ENCODE data around the gene DNAH8.

Gene DNAH8

DNA sequence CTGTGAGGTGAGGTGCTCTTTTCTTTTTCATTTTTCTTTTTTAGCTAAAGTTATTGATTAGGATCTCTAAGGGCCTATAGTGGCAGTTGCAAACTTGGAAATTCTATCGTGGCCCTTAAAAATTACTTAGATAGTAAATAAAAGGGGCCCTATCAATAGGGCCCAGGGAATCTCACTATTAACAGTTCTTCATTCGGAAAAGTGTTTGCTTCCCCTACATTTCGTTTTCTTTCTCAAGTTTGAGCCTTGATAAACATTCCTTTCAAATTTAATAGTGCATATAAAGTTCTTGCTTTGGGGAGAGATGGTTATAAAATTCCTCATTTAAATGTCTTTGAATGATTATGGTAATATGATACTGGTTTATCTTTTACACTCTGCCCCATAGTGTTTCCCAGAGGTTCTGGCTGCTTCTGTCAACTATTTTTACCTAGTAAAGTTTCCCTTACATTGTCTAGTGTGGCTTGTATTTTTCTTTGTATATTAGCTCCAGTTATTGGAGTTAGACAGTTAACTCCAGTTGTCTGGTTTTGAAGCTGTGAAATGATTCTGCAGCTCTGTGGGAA lies 263.1 kb downstream of the DNAH8 start:
- Histone ChIP-seq H4K20me1 (ENCODE audit: insufficient read depth) (no peaks in the 10 kb centered on the region), H3K36me3 (ENCODE audit: insufficient read depth) (no peaks in the 10 kb centered on the region), H3K27ac (no peak overlapping the region), H3K4me3 (IDR thresholded peaks at IDR 0.05; ENCODE audit: insufficient read depth, low read depth, low read length) (no peak overlapping the region), H2AFZ (ENCODE audit: low read depth) (no peak overlapping the region), H3K79me2 (ENCODE audit: insufficient read depth, low read depth) (no peaks in the 10 kb centered on the region), H3K4me2 (no peak overlapping the region), H3K9ac (no peak overlapping the region), H3K27me3 (ENCODE audit: insufficient read depth, low read depth) (no peaks in the 10 kb centered on the region), H3K4me1 (ENCODE audit: low read depth, poor library complexity, severe bottlenecking) (peaks cover 2% of the 10 kb centered on the region)
- TF ChIP-seq CTCF (conservative IDR thresholded peaks at IDR 0.05; ENCODE audit: low read depth, low read length), result no peak

- Histone ChIP-seq H3K27ac (no peak overlapping the region), H2AFZ (ENCODE audit: low read depth) (no peak overlapping the region), H3K4me3 (IDR thresholded peaks at IDR 0.05; ENCODE audit: insufficient read depth, low read depth, low read length) (no peak overlapping the region), H3K4me1 (ENCODE audit: low read depth, poor library complexity, severe bottlenecking) (no peaks in the 10 kb centered on the region), H3K79me2 (ENCODE audit: insufficient read depth, low read depth) (no peaks in the 10 kb centered on the region), H4K20me1 (ENCODE audit: insufficient read depth) (no peaks in the 10 kb centered on the region), H3K27me3 (ENCODE audit: insufficient read depth, low read depth) (no peaks in the 10 kb centered on the region), H3K9ac (no peak overlapping the region), H3K36me3 (ENCODE audit: insufficient read depth) (no peaks in the 10 kb centered on the region), H3K4me2 (no peak overlapping the region)
- TF ChIP-seq CTCF (conservative IDR thresholded peaks at IDR 0.05; ENCODE audit: low read depth, low read length), result no peak
Observed at GRCh38 chr6:38982470-38982869, 267.4 kb downstream of the DNAH8 start.

DNA sequence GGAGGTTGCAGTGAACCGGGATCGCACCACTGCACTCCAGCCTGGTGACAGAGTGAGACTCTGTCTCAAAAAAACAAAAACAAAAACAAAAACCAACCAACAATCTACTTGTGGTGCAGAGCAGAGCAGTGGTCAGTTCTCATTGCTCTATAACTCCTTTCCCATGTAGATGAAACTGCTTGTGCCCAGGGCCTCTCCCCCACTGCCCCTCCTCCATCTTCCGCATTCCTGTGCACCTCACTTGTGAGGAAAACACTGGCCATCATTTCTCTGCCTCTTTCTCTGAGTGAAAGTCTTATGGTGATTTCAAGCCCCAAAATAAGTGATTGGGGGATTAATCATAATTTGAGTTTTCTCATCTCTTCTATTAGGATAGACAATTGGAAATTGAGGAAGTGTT lies 269.6 kb downstream of the DNAH8 start:
- H3K4me3 ChIP-seq (IDR thresholded peaks at IDR 0.05; ENCODE audit: insufficient read depth, low read depth, low read length), result no peak overlapping the region
- no peak for TF ChIP-seq CTCF (conservative IDR thresholded peaks at IDR 0.05; ENCODE audit: low read depth, low read length)
- no peaks in the 10 kb centered on the region for H3K4me1 ChIP-seq (ENCODE audit: low read depth, poor library complexity, severe bottlenecking)
- no peaks in the 10 kb centered on the region for H3K79me2 ChIP-seq (ENCODE audit: insufficient read depth, low read depth)
- no peaks in the 10 kb centered on the region for H3K27me3 ChIP-seq (ENCODE audit: insufficient read depth, low read depth)
- H3K4me2 ChIP-seq, result no peak overlapping the region
- no peaks in the 10 kb centered on the region for H3K36me3 ChIP-seq (ENCODE audit: insufficient read depth)
- H3K27ac ChIP-seq, result no peak overlapping the region
- no peak overlapping the region for H3K9ac ChIP-seq
- H4K20me1 ChIP-seq (ENCODE audit: insufficient read depth), result no peaks in the 10 kb centered on the region
- H2AFZ ChIP-seq (ENCODE audit: low read depth), result no peak overlapping the region

DNA sequence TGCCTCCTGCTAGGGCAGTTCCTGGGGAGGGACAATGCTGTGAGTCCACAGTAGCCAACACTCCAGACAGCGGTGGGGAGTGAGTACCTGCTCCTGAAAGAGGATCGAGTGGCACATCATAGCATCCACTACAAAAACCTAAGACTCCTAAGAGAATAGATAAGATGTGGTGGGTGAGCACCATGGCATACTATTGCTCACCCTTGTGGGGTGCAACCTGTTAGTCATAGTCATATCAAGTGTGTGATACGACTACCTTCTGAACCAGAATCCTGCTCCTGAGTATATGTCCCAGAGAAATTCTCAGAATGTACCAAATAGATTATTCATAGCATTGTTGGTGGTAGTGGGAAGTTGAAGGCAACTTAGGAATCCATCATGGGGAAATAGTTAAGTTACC lies 270.7 kb downstream of the DNAH8 start:
- Histone ChIP-seq H3K27ac (no peak overlapping the region), H3K9ac (no peak overlapping the region), H4K20me1 (ENCODE audit: insufficient read depth) (no peaks in the 10 kb centered on the region), H3K4me1 (ENCODE audit: low read depth, poor library complexity, severe bottlenecking) (no peaks in the 10 kb centered on the region), H3K36me3 (ENCODE audit: insufficient read depth) (no peaks in the 10 kb centered on the region), H3K27me3 (ENCODE audit: insufficient read depth, low read depth) (no peaks in the 10 kb centered on the region), H3K4me2 (no peak overlapping the region), H2AFZ (ENCODE audit: low read depth) (no peak overlapping the region), H3K4me3 (IDR thresholded peaks at IDR 0.05; ENCODE audit: insufficient read depth, low read depth, low read length) (no peak overlapping the region), H3K79me2 (ENCODE audit: insufficient read depth, low read depth) (no peaks in the 10 kb centered on the region)
- no peak for TF ChIP-seq CTCF (conservative IDR thresholded peaks at IDR 0.05; ENCODE audit: low read depth, low read length)

Data from KMS-11 (cell line).